Lung (tissue), 12 donors: ENCODE measurements around the gene TNFRSF4. TPM values are rescaled to one million over a fixed set of nuclear protein-coding genes. Genes with fewer than 3 reads are reported as not detected.

Source experiments
- ATAC-seq: fragments of 200-7000 bp; cut with Tn5 transposase; one replicate; pipeline ENCODE4 v1.9.1; 2020; ENCODE audit warnings: moderate number of reproducible peaks; ENCODE audit not compliant: insufficient read depth, low FRiP score
- DNase-seq, 3 donors: peaks; one replicate each; pipeline ENCODE4 v3.0.0-alpha.2; 2013 to 2017
- H3K27ac ChIP-seq, 2 donors: one replicate each; pipeline ENCODE4 v1.5.1; 2013; ENCODE audit warnings: mild to moderate bottlenecking in 2 of 2, moderate library complexity in 2 of 2, control low read depth in 1 of 2, inconsistent platforms in 1 of 2, low read depth in 1 of 2, low read length in 1 of 2
- H3K27me3 ChIP-seq, 3 donors: one replicate each; pipeline ENCODE4 v1.5.1; 2013; ENCODE audit warnings: low read length in 2 of 3; ENCODE audit not compliant: control insufficient read depth in 3 of 3, insufficient read depth in 3 of 3
- H3K36me3 ChIP-seq, 4 donors: one replicate each; pipeline ENCODE4 v1.5.1; 2013; ENCODE audit warnings: low read length in 4 of 4, mild to moderate bottlenecking in 1 of 4, moderate library complexity in 1 of 4; ENCODE audit not compliant: control insufficient read depth in 4 of 4, insufficient read depth in 4 of 4
- H3K4me1 ChIP-seq, 5 donors: one replicate each; pipeline ENCODE4 v1.5.1; 2013; ENCODE audit warnings: low read length in 5 of 5, mild to moderate bottlenecking in 2 of 5, moderate library complexity in 1 of 5; ENCODE audit not compliant: control insufficient read depth in 5 of 5, insufficient read depth in 5 of 5
- H3K4me3 ChIP-seq: one replicate; pipeline ENCODE4 v1.5.1; 2013; ENCODE audit warnings: mild to moderate bottlenecking, control low read depth, moderate library complexity
- H3K9ac ChIP-seq, 2 donors: one replicate each; pipeline ENCODE4 v1.5.1; 2013; ENCODE audit warnings: low read length in 2 of 2, control low read depth in 1 of 2; ENCODE audit not compliant: insufficient read depth in 1 of 2
- H3K9me3 ChIP-seq, 4 donors: one replicate each; pipeline ENCODE4 v1.5.1; 2013; ENCODE audit warnings: low read length in 3 of 4, mild to moderate bottlenecking in 1 of 4, moderate library complexity in 1 of 4; ENCODE audit not compliant: control insufficient read depth in 4 of 4, insufficient read depth in 3 of 4
- WGBS, 2 donors: extraction: QIAGEN DNeasy Blood & Tissue Kit; methylation state at CpG; one replicate each; pipeline ENCODE4 v1.1.7; 2013; 5-methylcytosine and 5-hydroxymethylcytosine counted together
- polyA plus RNA-seq, 2 donors: library from polyadenylated mRNA; stranded (reverse); fragments of 200-250 nt; gene quantifications; one replicate each; pipeline ENCODE4 v1.2.1, GENCODE V29; 2013
- total RNA-seq, 2 donors: library from RNA; depleted of rRNA in 1 of 2; stranded (reverse); fragments of >200 nt in 1 of 2; gene quantifications; one replicate each; pipeline ENCODE4 v1.2.1, GENCODE V29; 2014 to 2021
- TF ChIP-seq, protein P1 (sequence below): IDR thresholded peaks from 2 replicates; pipeline ENCODE4 v1.5.1; 2012; ENCODE audit warnings: mild to moderate bottlenecking; ENCODE audit errors: control extremely low read depth, extremely low read depth
- donor health status: control.
- donor health status: control.
- donor health status: Bipolar disorder and iron deficiency.
- donor health status: healthy.
- donor health status: DM: yes; HTN: yes; CAD: no.

Gene TNFRSF4
- total and polyA plus RNA-seq, 4 donors = 3.6 to 11.3 (median 6.9) TPM

DNA sequence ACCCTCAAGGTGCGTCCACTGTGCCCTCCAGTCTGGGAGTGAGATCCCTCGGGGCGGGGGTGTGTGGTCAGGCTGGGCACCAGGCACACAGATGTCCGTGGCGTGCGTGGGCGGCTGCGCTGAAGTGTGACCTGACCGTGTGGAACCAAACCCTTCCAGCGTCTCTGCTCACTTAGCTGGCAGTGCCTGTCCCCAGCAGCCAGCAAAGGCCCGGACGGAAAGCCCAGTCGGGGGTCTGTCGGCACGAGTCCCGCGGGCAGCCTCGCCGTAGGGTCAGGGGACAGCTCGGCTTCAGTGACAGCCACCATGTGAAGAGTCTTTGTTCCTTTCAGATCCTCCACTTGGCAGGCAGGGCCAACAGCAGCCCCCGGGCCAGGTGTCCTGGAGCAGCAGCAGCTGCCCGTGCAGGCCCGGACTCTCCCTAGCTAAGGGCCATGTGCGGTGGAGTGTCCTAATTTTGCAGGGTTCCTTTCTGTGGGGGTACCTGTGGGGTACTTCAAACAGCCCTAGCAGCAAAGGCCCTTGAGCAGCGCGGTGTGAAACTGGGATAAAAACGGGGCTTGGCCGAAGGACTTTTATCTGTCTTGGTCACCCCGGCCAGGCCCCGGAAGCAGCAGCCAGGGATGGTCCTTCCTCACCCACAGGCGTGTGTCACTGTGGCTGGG, 28.7 kb downstream of the TNFRSF4 start:
- H3K4me1 ChIP-seq = peaks cover 0 to 6% (median 0%) of the 10 kb centered on the region in 5 donors
- H3K9me3 ChIP-seq = no peaks in the 10 kb centered on the region
- DNase-seq (peak in 1 of 3 donors; percentile 12), ATAC-seq (no peak)
- H3K9ac ChIP-seq = no peak overlapping the region
- no peaks in the 10 kb centered on the region for H3K36me3 ChIP-seq
- no peaks in the 10 kb centered on the region for H3K27me3 ChIP-seq
- 89 to 90% methylated on average over 29 to 31 of the region's 31 CpGs for WGBS, 2 donors
- H3K4me3 ChIP-seq = no peak overlapping the region
- H3K27ac ChIP-seq = no peak overlapping the region
- TF ChIP-seq, protein P1, sequence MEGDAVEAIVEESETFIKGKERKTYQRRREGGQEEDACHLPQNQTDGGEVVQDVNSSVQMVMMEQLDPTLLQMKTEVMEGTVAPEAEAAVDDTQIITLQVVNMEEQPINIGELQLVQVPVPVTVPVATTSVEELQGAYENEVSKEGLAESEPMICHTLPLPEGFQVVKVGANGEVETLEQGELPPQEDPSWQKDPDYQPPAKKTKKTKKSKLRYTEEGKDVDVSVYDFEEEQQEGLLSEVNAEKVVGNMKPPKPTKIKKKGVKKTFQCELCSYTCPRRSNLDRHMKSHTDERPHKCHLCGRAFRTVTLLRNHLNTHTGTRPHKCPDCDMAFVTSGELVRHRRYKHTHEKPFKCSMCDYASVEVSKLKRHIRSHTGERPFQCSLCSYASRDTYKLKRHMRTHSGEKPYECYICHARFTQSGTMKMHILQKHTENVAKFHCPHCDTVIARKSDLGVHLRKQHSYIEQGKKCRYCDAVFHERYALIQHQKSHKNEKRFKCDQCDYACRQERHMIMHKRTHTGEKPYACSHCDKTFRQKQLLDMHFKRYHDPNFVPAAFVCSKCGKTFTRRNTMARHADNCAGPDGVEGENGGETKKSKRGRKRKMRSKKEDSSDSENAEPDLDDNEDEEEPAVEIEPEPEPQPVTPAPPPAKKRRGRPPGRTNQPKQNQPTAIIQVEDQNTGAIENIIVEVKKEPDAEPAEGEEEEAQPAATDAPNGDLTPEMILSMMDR = no peak

DNA sequence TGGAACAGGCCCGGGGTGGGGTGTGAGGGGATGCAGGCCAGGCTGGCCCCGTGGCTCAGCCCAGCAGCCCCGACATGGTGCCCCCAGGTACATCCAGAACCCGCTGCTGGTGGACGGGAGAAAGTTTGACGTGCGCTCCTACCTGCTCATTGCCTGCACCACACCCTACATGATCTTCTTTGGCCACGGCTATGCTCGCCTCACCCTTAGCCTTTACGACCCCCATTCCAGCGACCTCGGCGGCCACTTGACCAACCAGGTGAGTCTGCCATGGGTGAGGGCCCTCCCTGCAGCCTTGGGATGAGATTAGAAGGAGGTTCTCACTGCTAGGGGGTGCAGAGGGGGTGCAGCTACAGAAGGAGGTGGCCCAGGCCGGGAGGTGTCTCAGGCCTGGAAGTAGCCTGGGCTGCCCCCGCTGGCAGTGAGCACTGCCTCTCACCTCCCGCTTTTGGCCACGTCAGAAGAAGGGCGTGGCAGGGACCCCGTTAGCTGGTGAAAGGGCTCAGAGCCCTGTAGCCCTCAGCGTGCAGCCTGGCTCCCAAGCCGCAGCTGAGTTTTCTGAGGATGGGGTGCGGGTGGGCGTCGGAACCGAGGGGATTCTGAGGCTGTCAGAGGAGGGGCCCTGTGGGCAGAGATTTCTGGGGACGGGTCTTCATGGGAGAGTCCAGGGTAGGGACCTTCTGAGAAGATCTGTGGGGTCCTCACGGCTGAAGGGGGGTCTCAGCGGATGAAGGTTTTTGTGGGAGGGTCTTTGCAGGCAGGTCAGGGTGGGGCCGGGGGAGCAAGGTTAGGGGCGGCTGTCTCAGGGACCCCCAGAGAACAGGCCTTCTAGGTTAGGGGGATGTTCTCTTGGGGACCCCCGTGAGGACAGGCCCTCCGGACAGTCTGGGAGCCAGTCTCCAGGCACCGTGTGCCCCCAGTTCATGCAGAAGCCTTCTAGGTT, 29.8 kb downstream of the TNFRSF4 start:
- no peaks in the 10 kb centered on the region for H3K27me3 ChIP-seq
- 91 to 93% methylated on average over 30 to 32 of the region's 33 CpGs for WGBS, 2 donors
- TF ChIP-seq, protein P1 = no peak
- no peak overlapping the region for H3K27ac ChIP-seq
- H3K4me3 ChIP-seq = no peak overlapping the region
- ATAC-seq = no peak
- H3K36me3 ChIP-seq = no peaks in the 10 kb centered on the region
- no peak overlapping the region for H3K9ac ChIP-seq
- H3K9me3 ChIP-seq = no peaks in the 10 kb centered on the region
- H3K4me1 ChIP-seq = peaks cover 0 to 6% (median 0%) of the 10 kb centered on the region in 5 donors
- DNase-seq = peak in 1 of 3 donors; percentile 7

GRCh38 chr1:1183221-1183747, 30.7 kb downstream of the TNFRSF4 start:
- TF ChIP-seq, protein P1 = no peak
- peaks cover 0 to 6% (median 0%) of the 10 kb centered on the region in 5 donors for H3K4me1 ChIP-seq
- ATAC-seq (no peak), DNase-seq (peak in 1 of 3 donors; percentile 9)
- H3K36me3 ChIP-seq = no peaks in the 10 kb centered on the region
- H3K4me3 ChIP-seq = no peak overlapping the region
- no peak overlapping the region for H3K27ac ChIP-seq
- no peak overlapping the region for H3K9ac ChIP-seq
- no peaks in the 10 kb centered on the region for H3K27me3 ChIP-seq
- no peaks in the 10 kb centered on the region for H3K9me3 ChIP-seq
- 73 to 78% methylated on average over 21 of the region's 21 CpGs for WGBS, 2 donors
